Spinal cord (tissue), 10 donors: ENCODE measurements around the gene CASS4. TPM values are rescaled to one million over a fixed set of nuclear protein-coding genes. Genes with fewer than 3 reads are reported as not detected.

Source experiments
- DNase-seq, 6 donors: peaks; one replicate each; pipeline versions ENCODE4 v3.0.0 to v3.0.0-alpha.2; 2013 to 2015; ENCODE audit warnings: low spot score in 6 of 6, low read depth in 4 of 6
- H3K27ac ChIP-seq: one replicate; pipeline ENCODE4 v1.5.1; 2013; ENCODE audit warnings: low read depth, low read length, control low read depth
- H3K27me3 ChIP-seq: one replicate; pipeline ENCODE4 v1.6.1; 2013; ENCODE audit warnings: low read length; ENCODE audit not compliant: control insufficient read depth, insufficient read depth
- H3K36me3 ChIP-seq: one replicate; pipeline ENCODE4 v1.6.1; 2013; ENCODE audit warnings: low read length; ENCODE audit not compliant: control insufficient read depth, insufficient read depth
- H3K4me1 ChIP-seq: one replicate; pipeline ENCODE4 v1.6.1; 2013; ENCODE audit warnings: low read length; ENCODE audit not compliant: control insufficient read depth, insufficient read depth
- H3K4me3 ChIP-seq: one replicate; pipeline ENCODE4 v1.5.1; 2013; ENCODE audit warnings: low read depth, low read length, control low read depth
- H3K9me3 ChIP-seq: one replicate; pipeline ENCODE4 v1.6.1; 2013; ENCODE audit warnings: low read length; ENCODE audit not compliant: control insufficient read depth, insufficient read depth
- WGBS: methylation state at CpG from one replicate; pipeline ENCODE4 v1.1.5; 2013; ENCODE audit warnings: missing lambda C conversion rate; ENCODE audit not compliant: insufficient coverage; 5-methylcytosine and 5-hydroxymethylcytosine counted together
- polyA plus RNA-seq, 2 donors: library from polyadenylated mRNA; unstranded; fragments of 120-200 nt; gene quantifications; one replicate each; pipeline ENCODE4 v1.2.1, GENCODE V29; 2013; ENCODE audit not compliant: insufficient read length in 2 of 2
- total RNA-seq, 2 donors: library from RNA; depleted of rRNA in 1 of 2; stranded (reverse); fragments of 120-200 nt in 1 of 2; fragments of >200 nt in 1 of 2; gene quantifications; one replicate each; pipeline versions ENCODE4 v1.2.3 to v1.2.4, GENCODE V29; 2013 to 2014
- donor health status: healthy.

The CASS4 gene
- total and polyA plus RNA-seq, 4 donors, result 0.74 to 1.5 (median 1.2) TPM

DNA sequence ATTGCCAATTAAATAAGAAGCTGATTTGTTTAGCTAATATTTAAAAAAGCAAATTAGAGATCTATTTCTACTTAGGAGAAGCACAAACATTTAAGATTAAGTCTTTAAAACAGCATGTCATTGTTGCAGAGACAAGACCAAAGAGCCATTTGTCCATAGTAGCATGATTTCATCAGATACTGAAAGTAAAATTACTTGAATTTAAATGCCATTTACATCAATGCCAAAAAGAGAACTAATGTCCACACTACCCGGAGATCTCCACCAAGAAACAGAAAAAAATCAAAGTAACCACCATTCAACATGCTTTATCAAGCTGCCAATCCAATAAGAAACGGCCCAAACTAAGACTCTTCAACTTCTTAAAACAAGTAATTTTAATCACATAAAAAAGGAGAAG, 35.7 kb upstream of the CASS4 start:
- no peaks in the 10 kb centered on the region for H3K9me3 ChIP-seq
- H3K4me3 ChIP-seq, result no peak overlapping the region
- H3K27ac ChIP-seq, result no peak overlapping the region
- no peaks in the 10 kb centered on the region for H3K27me3 ChIP-seq
- no peak for DNase-seq
- H3K4me1 ChIP-seq, result no peaks in the 10 kb centered on the region
- 89% methylated on average over 2 of the region's 2 CpGs for whole genome bisulfite sequencing
- peaks cover 6% of the 10 kb centered on the region for H3K36me3 ChIP-seq

- no peak overlapping the region for H3K4me3 ChIP-seq
- H3K36me3 ChIP-seq, result peaks cover 11% of the 10 kb centered on the region
- no peaks in the 10 kb centered on the region for H3K4me1 ChIP-seq
- 100% methylated on average over 1 of the region's 3 CpGs for WGBS
- no peaks in the 10 kb centered on the region for H3K27me3 ChIP-seq
- no peak overlapping the region for H3K27ac ChIP-seq
- no peaks in the 10 kb centered on the region for H3K9me3 ChIP-seq
- peak in 1 of 6 donors; percentile 65 for DNase-seq
Measured at GRCh38 chr20:56378386-56378785, 33.7 kb upstream of the CASS4 start.

DNA sequence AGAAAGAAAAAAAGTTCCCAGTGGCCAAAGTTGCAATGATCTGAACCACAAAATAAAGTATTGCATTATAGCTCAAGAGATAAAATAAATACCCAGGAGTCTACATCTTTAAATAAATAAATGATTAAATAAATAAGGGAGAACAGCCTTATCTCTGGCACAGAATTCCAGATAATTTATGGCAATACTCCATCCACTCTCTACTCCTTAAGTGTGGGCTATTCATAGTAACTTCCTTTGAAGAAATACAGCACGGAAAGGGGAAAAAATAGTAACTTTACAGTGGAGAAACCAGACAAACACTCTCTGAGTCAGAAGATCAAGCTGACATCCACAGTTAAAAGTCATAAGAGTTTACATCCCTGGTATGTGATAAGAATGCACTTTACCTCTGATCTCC, 31.7 kb upstream of the CASS4 start:
- no CpG with 5 or more reads among the region's 1 CpG for WGBS
- no peaks in the 10 kb centered on the region for H3K4me1 ChIP-seq
- DNase-seq, result no peak
- H3K36me3 ChIP-seq, result peaks cover 15% of the 10 kb centered on the region
- H3K27ac ChIP-seq, result no peak overlapping the region
- no peaks in the 10 kb centered on the region for H3K9me3 ChIP-seq
- H3K27me3 ChIP-seq, result no peaks in the 10 kb centered on the region
- H3K4me3 ChIP-seq, result no peak overlapping the region

GRCh38 chr20:56381501-56381900, 30.6 kb upstream of the CASS4 start:
- Histone ChIP-seq H3K4me1 (no peaks in the 10 kb centered on the region), H3K4me3 (no peak overlapping the region), H3K9me3 (no peaks in the 10 kb centered on the region), H3K27me3 (no peaks in the 10 kb centered on the region), H3K36me3 (peaks cover 18% of the 10 kb centered on the region), H3K27ac (no peak overlapping the region)
- DNase-seq, result no peak
- no CpG with 5 or more reads among the region's 1 CpG for WGBS

GRCh38 chr20:56382696-56383095, 29.4 kb upstream of the CASS4 start:
- Histone ChIP-seq H3K4me3 (no peak overlapping the region), H3K36me3 (peaks cover 15% of the 10 kb centered on the region), H3K4me1 (no peaks in the 10 kb centered on the region), H3K9me3 (no peaks in the 10 kb centered on the region), H3K27ac (no peak overlapping the region), H3K27me3 (no peaks in the 10 kb centered on the region)
- WGBS, result 49% methylated on average over 2 of the region's 4 CpGs
- no peak for DNase-seq

- H3K9me3 ChIP-seq, result no peaks in the 10 kb centered on the region
- H3K36me3 ChIP-seq, result peaks cover 12% of the 10 kb centered on the region
- 92% methylated on average over 5 of the region's 8 CpGs for WGBS
- no peak for DNase-seq
- H3K27me3 ChIP-seq, result no peaks in the 10 kb centered on the region
- H3K4me1 ChIP-seq, result no peaks in the 10 kb centered on the region
- H3K27ac ChIP-seq, result no peak overlapping the region
- H3K4me3 ChIP-seq, result no peak overlapping the region
Measured at GRCh38 chr20:56383334-56383733, 28.7 kb upstream of the CASS4 start.

DNA sequence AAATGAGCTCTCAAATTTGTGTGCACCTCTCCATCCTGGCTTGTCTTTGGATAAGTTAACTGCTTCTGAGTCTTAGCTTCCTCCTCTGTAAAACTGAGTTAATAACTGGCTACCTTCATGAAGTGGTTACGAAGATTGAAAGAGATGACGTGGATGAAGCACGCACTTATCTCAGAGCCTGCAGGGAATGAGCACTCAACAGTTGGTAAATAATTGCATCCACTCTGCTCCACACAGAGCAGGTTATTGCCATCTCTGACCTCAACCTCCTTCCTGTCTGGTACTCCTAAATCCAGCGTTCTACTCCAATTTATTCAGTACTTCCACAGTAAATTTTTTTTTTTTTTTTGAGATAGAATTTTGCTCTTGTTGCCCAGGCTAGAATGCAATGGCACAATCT, 26.9 kb upstream of the CASS4 start:
- H3K27ac ChIP-seq, result no peak overlapping the region
- DNase-seq, result no peak
- WGBS, result 96% methylated on average over 3 of the region's 4 CpGs
- H3K36me3 ChIP-seq, result peaks cover 12% of the 10 kb centered on the region
- H3K4me3 ChIP-seq, result no peak overlapping the region
- H3K27me3 ChIP-seq, result no peaks in the 10 kb centered on the region
- no peaks in the 10 kb centered on the region for H3K9me3 ChIP-seq
- no peaks in the 10 kb centered on the region for H3K4me1 ChIP-seq

DNA sequence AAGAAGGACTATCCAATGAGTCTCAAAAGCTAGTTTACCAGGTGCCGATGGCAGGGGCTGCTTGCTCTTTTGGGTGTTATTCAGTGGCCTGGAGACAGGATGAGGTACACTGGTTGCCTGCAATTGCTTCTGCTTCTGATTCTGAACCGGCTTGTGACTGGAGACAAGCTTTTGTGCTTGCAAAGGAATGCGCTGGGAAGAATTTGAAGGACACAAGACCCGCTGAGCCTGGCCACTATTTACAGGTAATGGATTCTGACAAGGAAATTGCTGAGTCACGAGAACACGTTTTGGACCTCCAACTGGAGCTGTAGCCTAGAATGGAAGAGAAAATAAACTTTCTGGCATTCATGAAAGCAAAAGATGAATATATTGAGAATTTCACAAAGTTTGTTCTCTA, 25.8 kb upstream of the CASS4 start:
- H3K36me3 ChIP-seq, result peaks cover 12% of the 10 kb centered on the region
- H3K9me3 ChIP-seq, result no peaks in the 10 kb centered on the region
- no peak for DNase-seq
- H3K27me3 ChIP-seq, result no peaks in the 10 kb centered on the region
- WGBS, result 97% methylated on average over 6 of the region's 6 CpGs
- no peak overlapping the region for H3K4me3 ChIP-seq
- H3K27ac ChIP-seq, result no peak overlapping the region
- no peaks in the 10 kb centered on the region for H3K4me1 ChIP-seq

GRCh38 chr20:56388882-56389281, 23.2 kb upstream of the CASS4 start:
- DNase-seq, result no peak
- no peaks in the 10 kb centered on the region for H3K4me1 ChIP-seq
- no peaks in the 10 kb centered on the region for H3K9me3 ChIP-seq
- H3K4me3 ChIP-seq, result no peak overlapping the region
- H3K27me3 ChIP-seq, result no peaks in the 10 kb centered on the region
- no peak overlapping the region for H3K27ac ChIP-seq
- 70% methylated on average over 4 of the region's 4 CpGs for WGBS
- H3K36me3 ChIP-seq, result peaks cover 7% of the 10 kb centered on the region

DNA sequence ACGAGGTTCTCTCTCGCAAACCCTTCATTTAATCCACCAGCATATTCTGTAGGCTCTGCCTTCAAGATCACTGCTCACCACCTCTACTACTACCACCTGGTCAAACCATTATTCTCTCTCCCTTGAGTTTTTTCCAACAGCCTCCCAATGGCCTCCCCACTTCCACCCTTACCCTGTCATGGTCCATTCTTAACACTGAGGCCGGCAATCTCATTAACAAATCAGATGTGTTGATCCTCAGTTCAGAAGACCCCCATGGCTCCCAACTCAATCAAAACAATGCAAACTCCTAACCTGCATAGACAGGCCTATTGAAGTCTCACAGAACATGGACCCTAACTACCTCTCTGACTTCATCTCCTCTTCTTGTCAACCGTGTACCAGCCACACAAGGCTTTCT, 22.3 kb upstream of the CASS4 start:
- Histone ChIP-seq H3K36me3 (peaks cover 7% of the 10 kb centered on the region), H3K27me3 (no peaks in the 10 kb centered on the region), H3K4me1 (no peaks in the 10 kb centered on the region), H3K9me3 (no peaks in the 10 kb centered on the region), H3K27ac (no peak overlapping the region), H3K4me3 (no peak overlapping the region)
- 95% methylated on average over 3 of the region's 4 CpGs for WGBS
- DNase-seq, result no peak
